NCI-H2107 treated with DMSO at 0.1 percent for 48 hours (cell line): ENCODE results near the gene TPGS1.
"Not testable (repeated sequence)": the region's sequence is repeated elsewhere in the genome, so short reads cannot be mapped to it uniquely, and the experiment has no call there.

ENCODE experiments used
- DNase-seq: peaks from one replicate; lab custom pipeline; 2025; ENCODE audit not compliant: unreplicated experiment; lab: John Stamatoyannopoulos, UW

Gene TPGS1

DNA sequence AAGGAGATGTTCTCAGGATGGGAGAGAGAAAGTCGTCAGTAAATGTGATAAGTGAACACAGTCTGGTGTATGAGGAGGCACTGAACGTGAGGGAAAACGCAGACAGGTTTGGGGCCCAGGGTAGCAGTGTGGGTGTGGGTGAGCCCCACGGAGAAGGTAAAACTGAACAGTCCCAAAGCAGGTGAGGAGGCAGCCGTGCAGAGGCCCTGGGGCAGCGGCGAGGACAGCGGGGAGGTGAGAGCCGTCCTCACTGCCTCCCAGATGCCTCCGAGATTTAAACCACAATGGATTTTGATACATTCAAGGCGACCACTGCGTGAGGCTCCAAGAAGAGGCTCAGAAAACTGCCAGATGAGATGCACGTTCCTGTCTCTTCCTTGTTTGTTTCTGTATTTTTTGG lies 31.9 kb upstream of the TPGS1 start:
- no peak for DNase-seq

DNA sequence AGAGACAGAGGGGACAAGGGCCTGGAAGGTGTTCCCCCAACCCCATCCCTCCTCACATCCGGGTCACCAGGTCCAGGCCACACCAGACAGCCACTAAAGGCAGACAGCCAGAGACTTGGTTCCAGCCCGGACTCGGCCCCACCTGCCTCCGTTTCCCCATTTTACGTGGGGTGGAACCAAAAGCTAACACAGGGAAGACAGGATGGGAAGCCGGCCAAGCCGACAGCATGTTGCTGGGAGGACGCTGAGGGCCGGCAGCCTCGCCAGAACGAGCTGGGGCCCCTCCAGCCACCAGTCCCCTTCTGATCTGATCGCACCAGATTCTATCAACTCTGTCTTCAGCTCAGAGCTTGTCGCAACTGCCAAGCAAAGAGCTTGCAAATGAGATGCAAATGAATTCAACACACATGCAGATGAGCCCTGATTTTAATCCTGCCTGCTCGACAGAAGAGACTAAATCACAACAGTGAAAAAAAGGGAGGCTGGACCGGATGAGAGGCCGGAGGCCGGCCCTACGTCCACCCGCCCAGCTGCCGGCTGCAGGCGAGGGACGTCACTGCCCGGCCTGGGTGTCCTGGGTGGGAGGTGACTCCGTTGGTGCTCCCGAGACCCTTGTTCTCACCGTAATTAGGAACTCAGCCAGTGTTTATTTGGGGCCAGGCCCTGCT lies 28.9 kb upstream of the TPGS1 start:
- DNase-seq, result no peak

DNA sequence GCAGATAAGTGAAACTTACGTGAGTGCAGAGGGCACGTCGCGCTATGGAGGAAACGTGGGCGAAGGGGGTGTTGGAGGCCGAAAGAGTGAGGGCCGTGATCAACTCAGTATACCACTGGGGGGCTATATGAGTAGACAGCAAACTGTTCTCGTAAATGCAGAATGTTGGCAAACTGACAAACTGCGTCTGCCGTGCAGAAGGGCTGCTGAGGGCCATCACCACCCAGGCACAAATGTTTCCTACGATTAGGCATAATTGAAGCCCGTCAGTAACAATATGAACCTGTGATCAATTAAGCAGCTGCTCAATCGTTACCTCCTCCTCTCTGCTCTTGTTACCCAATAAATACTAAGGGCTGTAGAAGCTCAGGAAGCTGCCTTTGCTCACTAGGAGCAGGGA lies 28.3 kb upstream of the TPGS1 start:
- DNase-seq, result no peak

DNA sequence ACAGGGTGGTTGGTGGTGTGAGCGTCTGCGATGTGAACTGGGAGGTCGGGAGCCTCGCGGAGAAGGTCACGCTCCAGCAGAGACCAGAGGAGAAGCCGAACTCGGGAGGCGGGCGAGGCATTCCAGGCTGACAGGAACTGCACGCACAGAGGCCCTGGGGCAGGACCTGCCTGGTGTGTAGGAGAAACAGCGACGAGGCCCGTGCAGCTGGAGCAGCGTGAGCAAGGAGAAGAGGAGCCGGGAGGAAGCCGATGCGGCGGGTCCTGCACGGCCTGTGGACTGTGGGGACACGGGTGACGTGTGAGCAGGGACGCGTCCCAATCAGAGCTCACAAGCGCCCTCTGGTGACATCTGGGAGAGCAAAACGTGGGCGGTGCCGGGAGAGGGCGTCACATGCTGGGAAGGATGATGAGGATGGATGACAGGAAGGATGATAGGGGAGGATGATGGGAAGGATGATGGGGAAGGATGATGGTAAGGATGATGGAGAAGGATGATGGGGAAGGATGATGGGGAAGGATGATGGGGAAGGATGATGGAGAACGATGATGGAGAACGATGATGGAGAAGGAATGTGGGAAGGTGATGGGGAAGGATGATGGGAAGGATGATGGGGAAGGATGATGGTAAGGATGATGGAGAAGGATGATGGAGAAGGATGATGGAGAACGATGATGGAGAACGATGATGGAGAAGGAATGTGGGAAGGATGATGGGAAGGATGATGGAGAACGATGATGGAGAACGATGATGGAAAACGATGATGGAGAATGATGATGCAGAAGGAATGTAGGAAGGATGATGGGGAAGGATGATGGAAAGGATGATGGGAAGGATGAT lies 27.1 kb upstream of the TPGS1 start:
- no peak for DNase-seq

DNA sequence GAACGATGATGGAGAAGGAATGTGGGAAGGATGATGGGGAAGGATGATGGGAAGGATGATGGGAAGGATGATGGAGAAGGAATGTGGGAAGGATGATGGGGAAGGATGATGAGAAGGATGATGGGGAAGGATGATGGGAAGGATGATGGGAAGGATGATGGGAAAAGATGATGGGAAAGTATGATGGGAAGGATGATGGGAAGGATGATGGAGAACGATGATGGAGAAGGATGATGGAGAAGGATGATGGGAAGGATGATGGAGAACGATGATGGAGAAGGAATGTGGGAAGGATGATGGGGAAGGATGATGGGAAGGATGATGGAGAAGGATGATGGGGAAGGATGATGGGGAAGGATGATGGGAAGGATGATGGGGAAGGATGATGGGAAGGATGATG lies 26.2 kb upstream of the TPGS1 start:
- not testable (repeated sequence) for DNase-seq

DNA sequence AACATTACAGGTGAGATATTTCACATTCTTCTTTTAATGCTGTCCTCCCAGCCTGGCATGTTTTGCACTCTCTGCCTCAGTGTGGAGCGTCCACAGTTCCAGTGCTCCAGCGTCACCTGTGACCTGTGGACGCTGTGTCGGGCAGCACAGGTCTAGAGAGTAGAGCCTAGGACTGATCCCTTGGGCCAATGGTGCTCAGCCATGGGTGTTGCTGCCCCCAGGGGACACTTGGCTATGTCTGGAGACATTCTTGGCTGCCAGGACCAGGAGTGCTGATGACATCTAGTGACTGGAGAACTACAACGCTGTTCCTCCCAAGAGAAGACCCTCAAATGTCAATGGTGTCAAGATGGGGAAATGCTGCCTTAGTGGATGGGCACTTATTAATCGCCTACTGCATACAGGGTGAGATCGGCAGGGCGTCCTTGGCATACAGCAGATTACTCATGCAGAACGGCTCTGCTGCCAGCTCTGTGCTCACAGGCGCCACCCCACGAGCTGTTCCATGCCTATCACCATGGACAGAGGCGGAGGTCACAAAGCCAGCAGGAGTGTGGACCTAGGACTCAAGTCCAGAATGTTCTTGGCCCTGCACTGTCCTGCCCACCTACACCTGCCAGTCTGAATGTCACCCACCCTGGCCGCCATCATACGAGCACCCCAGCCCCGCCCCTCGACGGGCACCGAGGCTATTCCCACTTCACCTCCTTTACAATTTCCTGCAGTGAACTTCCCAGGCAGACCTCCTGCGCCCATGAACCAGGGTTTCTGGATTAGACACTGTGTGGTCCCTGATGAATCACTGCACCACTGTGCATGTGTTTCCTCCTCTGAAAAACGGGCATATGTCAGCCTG lies 24.9 kb upstream of the TPGS1 start:
- no peak for DNase-seq

DNA sequence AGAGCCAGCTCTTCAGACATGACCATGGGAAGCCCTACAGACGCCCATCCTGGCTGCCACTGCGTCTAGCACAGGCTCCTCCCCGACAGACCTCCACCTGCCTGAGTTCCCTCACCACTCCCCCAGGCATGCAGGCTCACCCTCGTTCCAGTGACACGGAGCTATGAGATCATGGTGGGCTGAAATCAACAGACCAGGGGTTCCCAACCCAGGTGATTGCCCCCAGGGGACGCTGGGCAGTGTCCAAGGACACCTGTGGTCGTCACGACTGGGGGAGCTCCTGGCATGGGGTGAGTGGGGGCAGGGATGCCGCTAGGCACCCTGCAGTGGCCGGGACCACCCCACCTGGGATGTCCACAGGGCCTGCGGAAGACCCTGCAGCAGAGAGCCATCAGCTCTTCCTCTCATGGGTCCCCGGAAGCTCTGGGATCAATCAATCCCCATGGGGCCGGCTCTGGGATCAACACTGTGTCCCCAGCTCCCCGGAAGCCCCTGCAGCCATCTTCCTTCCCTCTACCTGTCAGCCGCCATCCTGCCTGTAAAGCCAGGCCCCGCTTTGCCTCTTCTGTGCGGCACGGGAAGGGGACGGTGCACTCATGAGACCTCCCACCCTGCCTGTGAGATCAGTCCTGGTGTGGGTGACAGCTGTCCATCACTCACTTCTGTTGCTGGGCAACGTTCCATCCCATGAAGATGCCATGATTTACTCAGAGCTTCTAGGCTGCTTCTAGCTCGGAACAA lies 23.8 kb upstream of the TPGS1 start:
- DNase-seq, result no peak

DNA sequence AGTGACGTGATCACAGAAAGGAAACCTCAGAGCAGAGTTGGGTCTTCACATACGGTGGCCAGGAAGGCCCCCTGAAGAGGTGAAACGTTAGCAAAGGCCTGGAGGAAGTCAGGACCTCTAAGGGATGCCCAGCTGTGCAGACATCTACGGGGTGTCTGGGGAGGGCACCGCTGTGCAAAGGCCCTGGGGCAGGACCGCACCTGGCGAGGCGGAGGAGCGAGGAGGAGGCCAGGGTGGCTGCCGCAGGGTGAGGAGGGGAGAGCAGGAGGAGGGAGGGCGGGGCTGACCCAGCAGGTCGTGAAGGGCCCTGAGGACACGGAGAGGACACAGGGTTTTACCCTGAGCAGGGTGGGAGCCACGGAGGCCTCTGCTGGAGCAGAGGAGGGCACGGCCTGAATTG lies 22.8 kb upstream of the TPGS1 start:
- no peak for DNase-seq

DNA sequence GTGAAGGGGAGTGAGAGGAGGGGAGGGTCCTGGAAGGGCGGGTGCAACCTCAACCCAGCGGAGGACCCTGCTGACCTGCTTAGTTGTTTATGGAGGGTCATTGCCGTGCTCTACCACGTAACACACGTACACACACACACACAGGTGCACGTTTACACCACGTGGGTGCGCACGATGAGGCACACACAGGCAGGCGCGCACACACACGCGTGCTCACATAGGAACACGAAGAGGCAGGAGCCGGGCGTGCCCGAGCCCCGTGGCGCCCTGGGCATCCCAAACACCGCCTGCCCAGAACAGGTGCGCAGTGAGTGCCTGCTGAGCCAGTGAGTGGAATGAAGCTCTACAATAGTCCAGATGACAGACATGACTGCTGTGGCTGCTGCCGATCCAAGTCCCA lies 22.2 kb upstream of the TPGS1 start:
- DNase-seq, result peak; percentile 69

DNA sequence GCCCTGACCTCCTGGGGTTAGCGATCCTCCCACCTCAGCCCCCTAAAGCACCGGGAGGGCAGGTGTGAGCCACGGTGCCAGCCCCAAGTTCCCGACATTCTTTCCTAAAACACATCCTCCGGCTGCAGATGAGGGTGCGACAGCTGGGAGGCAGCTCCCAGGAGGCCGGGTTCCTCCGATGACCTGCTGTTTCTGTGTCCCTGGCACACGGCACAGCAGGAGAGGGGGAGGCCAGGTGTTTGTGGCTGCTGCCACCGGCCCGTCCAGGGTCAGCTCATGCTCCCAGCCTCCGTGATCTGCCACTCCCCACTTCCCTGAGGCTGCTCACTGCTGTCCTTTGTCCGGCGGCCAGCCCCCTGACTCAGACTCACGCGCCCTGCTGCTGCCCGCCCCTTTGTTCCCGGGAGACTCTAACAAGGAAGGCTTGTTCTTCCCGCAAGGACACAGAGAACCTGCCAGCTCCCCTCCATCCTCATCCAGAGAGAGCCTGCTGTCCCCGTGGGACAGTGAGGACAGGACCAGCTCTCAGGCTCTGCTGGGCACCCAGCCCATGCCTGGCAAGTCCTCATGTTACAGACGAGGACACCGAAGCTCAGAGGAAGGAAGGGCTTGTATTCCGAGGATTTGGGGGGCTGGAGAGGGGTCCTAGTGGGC lies 21.6 kb upstream of the TPGS1 start:
- DNase-seq, result peak; percentile 52

DNA sequence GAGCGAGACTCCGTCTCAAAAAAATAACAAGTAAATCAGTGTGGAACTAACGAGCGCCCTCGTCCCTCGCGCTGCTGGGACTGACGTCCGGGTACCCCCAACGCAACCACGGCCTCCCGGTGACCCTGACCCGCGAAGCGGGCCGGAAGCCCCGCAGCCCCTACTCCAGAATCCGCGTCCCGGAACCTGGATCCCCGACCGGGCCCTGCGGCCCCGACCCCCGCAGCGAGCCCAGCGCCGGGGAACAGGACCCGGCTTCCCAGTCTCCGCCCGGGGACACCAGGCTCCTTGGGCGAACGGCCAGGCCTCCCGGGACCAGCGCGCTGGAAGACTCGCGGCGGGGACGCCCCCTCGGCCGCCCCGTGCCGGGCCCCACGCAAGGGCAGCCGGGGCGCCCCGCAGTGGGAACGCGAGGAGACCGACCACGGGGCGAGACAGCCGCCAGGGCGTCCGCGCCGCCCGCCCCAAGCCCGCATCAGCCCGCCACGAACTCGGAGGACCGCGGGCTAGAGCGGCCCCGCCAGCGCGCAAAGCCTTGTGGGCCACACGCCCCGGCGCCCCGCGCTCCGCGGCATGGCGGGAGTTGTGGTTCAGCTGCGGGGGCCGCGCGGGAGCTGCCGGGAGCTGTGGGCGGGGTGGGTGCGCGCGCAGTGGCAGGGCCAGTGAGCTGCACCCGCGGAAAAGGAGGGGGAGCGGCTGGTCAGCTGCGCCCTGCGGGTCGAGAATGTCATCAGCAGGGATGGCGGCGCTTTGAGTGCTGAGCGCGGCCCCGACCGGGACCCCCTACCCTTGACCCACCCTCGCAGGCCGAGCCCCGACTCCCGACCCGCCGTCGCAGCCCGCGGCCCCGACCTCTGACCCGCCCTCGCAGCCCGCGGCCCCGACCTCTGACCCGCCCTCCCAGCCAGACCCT lies 18.5 kb upstream of the TPGS1 start:
- peak; percentile 56 for DNase-seq

DNA sequence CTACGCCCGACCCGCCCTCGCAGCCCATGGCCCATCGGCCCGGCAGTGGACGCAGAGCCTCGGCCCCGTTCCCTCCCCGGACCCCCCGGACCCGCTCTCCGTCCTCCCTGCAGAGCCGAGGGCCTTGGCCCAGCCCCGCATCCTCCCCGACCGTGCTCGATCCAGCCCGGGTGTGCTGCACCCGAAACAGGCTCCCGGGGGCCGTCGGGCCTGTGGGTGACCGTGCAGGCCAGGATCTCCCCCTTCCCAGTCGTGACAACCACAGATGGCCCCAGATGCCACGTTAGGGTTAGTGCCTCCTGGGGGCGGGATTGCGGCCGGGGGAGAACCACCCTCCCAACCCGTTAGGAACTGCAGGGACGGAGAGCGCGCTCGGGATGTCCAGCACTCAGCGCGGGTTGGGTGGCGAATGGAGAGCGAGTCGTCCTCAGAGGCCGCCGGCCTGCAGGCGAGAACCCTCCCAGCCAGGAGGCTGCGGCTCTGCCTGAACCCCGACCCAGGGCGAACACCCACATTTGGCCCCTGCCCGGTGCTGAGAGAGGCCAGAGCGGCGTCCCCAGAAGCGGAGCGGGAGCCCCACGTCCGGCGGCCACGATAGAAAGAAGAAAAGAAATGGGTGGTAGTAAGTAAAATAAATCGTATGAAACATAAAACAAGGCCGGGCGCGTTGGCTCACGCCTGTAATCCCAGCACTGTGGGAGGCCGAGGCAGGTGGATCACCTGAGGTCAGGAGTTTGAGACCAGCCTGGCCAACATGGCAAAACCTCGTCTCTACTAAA lies 17.7 kb upstream of the TPGS1 start:
- no peak for DNase-seq

DNA sequence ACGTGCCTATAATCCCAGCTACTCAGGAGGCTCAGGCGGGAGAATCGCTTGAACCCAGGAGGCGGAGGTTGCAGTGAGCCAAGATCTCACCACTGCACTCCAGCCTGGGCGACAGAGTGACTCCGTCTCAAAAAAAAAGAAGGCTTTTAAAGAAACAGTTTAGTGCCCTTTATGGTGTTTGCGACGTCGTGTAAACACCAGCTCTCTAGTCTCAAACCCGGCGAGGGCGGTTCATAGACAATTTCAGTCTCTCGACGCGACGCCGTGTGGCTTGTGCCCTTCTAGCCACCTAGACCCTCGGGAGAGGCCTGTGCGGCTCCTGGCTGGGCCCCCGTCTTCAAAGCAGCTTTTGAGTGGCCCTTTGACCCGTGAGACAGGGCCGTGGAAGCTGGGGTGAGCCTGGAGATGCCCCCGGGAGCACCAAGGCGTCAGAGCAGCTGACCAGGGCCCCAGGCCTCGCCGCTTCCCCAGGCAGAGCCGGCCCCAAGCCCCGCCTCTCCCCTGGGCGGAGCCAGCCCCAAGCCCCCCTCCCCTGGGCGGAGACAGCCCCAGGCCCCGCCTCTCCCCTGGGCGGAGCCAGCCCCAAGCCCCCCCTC lies 16.1 kb upstream of the TPGS1 start:
- DNase-seq, result no peak

DNA sequence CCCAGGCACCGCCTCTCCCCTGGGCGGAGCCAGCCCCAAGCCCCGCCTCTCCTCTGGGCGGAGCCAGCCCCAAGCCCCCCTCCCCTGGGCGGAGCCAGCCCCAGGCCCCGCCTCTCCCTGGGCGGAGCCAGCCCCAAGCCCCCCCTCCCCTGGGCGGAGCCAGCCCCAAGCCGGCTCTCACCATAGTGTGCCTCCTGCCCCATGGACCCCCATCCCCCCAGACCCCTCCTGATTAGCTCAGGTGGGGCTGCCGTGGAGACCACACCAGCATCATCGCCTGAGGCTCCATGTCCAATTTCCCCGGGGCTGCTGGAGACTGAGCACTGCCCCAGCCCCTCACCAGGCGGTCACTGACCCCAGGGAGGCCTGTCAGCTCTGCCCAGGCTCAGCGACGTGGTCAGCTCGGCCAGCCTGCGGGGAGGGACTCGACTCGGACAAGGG lies 15.2 kb upstream of the TPGS1 start:
- no peak for DNase-seq

DNA sequence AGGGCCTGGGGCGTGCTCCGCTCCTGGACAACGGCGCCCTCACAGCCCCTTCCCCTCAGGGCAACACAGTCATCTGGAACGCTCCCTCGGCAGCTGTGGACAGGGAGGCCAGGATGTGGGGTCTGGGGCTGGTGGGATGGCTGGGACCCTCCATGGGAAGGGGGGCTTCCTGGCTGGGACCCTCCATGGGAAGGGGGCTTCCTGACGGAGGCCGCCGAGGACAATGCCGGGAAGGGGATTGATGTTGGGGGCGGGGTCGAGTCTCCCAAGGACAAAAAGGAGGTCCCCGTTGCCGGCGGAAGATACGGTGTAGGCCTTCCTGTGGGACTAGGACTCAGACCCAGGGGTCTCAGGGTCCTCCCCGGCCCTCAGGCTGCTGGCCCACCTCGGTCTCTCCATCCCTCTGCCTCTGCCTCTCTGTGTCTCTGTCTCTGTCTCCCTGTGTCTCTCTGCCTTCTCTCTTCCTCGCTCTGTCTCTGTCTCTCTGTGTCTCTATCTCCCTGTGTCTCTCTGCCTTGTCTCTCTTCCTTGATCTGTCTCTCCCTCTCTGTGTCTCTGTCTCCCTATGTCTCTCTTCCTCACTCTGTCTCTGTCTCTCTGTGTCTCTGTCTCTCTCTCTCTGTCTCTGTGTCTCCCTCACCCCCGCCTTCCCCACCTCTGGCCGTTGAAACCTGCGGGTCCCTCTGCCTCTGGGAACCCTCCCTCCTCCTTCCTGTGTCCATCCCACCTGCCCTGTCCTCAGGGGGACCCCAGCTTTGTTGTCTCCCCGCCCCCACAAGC lies 13.7 kb upstream of the TPGS1 start:
- DNase-seq, result no peak

DNA sequence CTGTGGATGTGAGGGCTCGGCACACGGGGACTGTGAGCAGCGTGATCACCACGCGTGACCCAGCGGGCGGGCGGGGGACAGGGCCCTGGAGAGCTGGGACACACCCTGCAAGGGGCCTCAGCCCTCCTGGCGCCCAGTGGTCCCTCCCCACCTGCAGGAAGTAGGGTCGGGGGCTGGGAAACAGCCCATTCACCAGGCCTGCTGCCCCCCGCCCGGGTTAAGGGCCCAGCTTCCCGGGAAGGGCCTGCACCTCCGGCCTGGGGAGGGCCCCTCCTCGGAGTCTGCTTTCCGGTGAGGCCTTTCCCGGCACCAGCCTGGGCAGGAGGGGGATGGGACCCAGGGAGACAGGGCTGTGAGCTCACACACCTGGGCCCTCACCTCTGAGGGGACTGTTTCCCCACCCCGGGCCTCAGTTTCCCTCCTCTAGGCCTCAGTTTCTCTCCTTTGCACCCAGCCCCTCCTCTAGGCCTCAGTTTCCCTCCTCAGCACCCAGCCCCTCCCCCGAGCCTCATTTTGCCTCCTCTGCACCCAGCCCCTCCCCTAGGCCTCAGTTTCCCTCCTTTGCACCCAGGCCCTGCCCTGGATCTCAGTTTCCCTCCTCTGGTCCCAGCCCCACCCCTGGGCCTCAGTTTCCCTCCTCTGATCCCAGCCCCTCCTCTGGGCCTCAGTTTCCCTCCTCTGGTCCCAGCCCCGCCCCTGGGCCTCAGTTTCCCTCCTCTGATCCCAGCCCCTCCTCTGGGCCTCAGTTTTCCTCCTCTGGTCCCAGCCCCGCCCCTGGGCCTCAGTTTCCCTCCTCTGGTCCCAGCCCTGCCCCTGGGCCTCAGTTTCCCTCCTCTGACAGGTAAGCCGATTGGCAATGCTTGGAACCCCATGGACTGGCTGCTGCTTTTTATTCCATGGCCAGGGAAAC lies 12.9 kb upstream of the TPGS1 start:
- DNase-seq, result no peak

DNA sequence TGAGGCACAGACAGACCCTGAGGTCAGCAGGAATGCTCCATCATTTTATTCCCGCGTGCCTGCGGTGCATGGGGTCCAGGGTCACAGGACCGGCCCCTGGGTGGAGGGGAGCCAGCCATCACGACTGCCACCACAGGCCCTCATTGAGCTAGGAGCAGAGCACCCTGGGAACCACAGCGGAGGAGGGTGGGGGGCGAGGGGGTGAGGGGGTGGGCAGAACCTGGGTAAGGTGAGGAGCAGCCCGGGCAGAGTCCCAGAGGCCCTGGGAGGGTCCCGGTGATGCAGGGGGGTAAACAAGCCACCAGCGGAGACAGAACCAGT lies 12.3 kb upstream of the TPGS1 start:
- no peak for DNase-seq
